AG04450 (cell line): ENCODE data around the gene LRRC8C. TPM values are rescaled to one million over a fixed set of nuclear protein-coding genes. Genes with fewer than 3 reads are reported as not detected.

Experiments used
- CTCF ChIA-PET: fragments of 300-600, 350-600 bp; formaldehyde crosslinking; extraction: SDS; loops from one replicate; lab custom pipeline; 2022; ENCODE audit warnings: antibody characterized with exemption, inconsistent platforms; lab: Charles Lee
- POLR2A ChIA-PET: fragments of 350-600 bp; formaldehyde crosslinking; extraction: SDS; loops from one replicate; lab custom pipeline; 2021; ENCODE audit warnings: antibody characterized with exemption, inconsistent platforms; lab: Yijun Ruan, JAX
- DNase-seq: peaks from one replicate; pipeline ENCODE4 v3.0.0-alpha.2; 2011; ENCODE audit warnings: low read depth, low spot score
- H3K27ac ChIP-seq: one replicate; pipeline ENCODE4 v1.5.1; 2012; ENCODE audit warnings: low read depth, low read length, control low read depth
- H3K27me3 ChIP-seq: one replicate; pipeline ENCODE4 v1.6.0; 2012; ENCODE audit warnings: low read length; ENCODE audit not compliant: control insufficient read depth, insufficient read depth
- H3K4me3 ChIP-seq: 2 replicates; pipeline ENCODE4 v1.5.1; 2011; ENCODE audit warnings: mild to moderate bottlenecking, low read depth, low read length, control low read depth
- H3K9me3 ChIP-seq: 2 replicates; pipeline ENCODE4 v1.5.1; 2012; ENCODE audit warnings: low read length; ENCODE audit not compliant: control insufficient read depth, insufficient read depth
- polyA plus RNA-seq: library from polyadenylated mRNA; depleted of rRNA; stranded (reverse); fragments of >200 nt; gene quantifications from 2 replicates; pipeline ENCODE4 v1.2.3, GENCODE V29; 2011
- TF ChIP-seq, protein P1 (sequence below): IDR thresholded peaks from 2 replicates; pipeline ENCODE4 v1.5.1; 2011; ENCODE audit warnings: low read depth, low read length, control low read depth, inconsistent platforms

LRRC8C gene
- polyA plus RNA-seq, 1 experiment, result 19.4 TPM

DNA sequence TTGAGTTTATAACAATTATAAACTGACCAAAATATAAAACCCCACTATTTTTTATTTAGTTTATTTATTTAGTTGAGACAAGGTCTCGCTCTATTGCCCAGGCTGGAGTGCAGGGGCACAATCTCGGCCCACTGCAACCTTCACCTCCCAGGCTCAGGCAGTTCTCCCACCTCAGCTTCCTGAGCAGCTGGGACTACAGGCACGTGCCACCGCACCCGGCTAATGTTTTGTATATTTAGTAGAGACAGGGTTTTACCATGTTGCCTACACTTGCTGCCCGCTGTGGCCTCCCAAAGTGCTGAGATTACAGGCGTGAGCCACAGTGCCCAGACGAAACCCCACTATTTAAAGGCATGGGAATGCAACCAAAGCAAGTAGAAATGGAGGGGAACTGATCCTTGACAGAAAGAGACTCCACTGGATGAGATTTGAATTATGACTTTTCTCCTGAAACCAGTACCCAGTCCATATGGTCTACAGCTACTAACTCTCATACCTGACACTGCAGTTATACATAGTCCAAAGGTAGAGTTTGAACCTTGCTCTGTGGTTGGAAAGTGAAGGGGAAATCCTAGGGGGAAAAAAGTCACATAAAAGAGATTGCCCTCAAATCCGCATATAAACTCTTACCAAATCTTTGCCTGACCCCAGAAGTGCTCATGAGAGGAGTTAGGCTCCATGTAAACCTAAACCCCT, 11.3 kb downstream of the LRRC8C start:
- TF ChIP-seq, protein P1, sequence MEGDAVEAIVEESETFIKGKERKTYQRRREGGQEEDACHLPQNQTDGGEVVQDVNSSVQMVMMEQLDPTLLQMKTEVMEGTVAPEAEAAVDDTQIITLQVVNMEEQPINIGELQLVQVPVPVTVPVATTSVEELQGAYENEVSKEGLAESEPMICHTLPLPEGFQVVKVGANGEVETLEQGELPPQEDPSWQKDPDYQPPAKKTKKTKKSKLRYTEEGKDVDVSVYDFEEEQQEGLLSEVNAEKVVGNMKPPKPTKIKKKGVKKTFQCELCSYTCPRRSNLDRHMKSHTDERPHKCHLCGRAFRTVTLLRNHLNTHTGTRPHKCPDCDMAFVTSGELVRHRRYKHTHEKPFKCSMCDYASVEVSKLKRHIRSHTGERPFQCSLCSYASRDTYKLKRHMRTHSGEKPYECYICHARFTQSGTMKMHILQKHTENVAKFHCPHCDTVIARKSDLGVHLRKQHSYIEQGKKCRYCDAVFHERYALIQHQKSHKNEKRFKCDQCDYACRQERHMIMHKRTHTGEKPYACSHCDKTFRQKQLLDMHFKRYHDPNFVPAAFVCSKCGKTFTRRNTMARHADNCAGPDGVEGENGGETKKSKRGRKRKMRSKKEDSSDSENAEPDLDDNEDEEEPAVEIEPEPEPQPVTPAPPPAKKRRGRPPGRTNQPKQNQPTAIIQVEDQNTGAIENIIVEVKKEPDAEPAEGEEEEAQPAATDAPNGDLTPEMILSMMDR, result no peak
- no peak overlapping the region for H3K27ac ChIP-seq
- no peaks in the 10 kb centered on the region for H3K27me3 ChIP-seq
- no peaks in the 10 kb centered on the region for H3K9me3 ChIP-seq
- no peak for DNase-seq
- H3K4me3 ChIP-seq, result no peak overlapping the region
- POLR2A ChIA-PET, result no interaction called here
- CTCF ChIA-PET, result interaction anchor here (0.5 kb wide), 1 partner anchor 476 kb away, joined by 3 read pairs; no protein-coding TSS in a partner anchor

- H3K27ac ChIP-seq, result no peak overlapping the region
- H3K4me3 ChIP-seq, result no peak overlapping the region
- no peak for DNase-seq
- ChIA-PET POLR2A (no interaction called here), CTCF (interaction anchor here (1.1 to 2.5 kb wide), 2 partner anchors 117 to 163 kb away, joined by 5 to 15 read pairs; no protein-coding TSS in a partner anchor)
- TF ChIP-seq, protein P1, result no peak
- H3K27me3 ChIP-seq, result no peaks in the 10 kb centered on the region
- H3K9me3 ChIP-seq, result no peaks in the 10 kb centered on the region
Measured at GRCh38 chr1:89646259-89646658, 13.3 kb downstream of the LRRC8C start.

DNA sequence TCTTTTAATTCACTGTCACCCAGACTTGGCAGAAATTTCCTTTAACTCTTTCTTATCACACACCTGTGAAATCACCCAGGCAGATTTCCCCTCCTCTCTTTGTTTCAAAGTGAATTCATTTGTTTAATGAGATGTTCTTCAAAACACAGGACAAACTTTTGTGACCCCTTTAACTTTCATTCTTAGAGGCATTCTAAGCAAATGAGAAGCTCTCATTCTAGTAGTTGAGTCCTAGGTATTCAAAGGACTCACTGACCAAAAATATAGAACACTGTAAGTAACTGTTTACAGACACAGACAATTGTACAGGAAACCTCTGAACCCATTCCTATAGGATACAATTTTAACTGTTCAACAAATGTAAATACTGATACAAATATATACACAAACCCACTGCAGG, 16.9 kb downstream of the LRRC8C start:
- Histone ChIP-seq H3K9me3 (no peaks in the 10 kb centered on the region), H3K27ac (no peak overlapping the region), H3K27me3 (no peaks in the 10 kb centered on the region), H3K4me3 (no peak overlapping the region)
- ChIA-PET POLR2A (no interaction called here), CTCF (no interaction called here)
- DNase-seq, result no peak
- TF ChIP-seq, protein P1, result no peak

- DNase-seq, result no peak
- H3K9me3 ChIP-seq, result no peaks in the 10 kb centered on the region
- H3K4me3 ChIP-seq, result no peak overlapping the region
- TF ChIP-seq, protein P1, result no peak
- ChIA-PET CTCF (no interaction called here), POLR2A (no interaction called here)
- H3K27ac ChIP-seq, result no peak overlapping the region
- no peaks in the 10 kb centered on the region for H3K27me3 ChIP-seq
Measured at GRCh38 chr1:89652373-89652772, 19.5 kb downstream of the LRRC8C start.

DNA sequence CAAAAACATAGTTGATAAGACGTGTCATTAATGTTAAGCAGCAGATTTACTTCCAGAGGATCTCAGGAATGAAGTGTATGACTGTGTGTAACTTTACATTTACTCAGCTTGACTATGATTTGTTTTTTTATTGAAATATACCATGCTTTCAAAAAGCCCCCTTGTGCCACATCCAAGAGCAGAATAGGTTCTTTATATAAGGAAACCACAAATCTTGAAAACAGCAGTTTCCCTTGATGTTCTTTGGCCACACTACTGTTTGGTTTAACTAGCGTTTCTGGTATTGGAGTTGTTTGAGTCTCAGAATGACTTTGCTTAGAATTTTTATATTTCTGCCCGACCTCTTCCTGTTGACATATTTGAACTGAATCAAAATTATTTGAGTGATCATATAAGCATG, 25.0 kb downstream of the LRRC8C start:
- no peak overlapping the region for H3K4me3 ChIP-seq
- POLR2A ChIA-PET, result no interaction called here
- TF ChIP-seq, protein P1, result no peak
- no peaks in the 10 kb centered on the region for H3K27me3 ChIP-seq
- DNase-seq, result no peak
- H3K27ac ChIP-seq, result no peak overlapping the region
- CTCF ChIA-PET, result no interaction called here
- no peaks in the 10 kb centered on the region for H3K9me3 ChIP-seq
